GM13976 (cell line): ENCODE results near the gene NSMF.

Experiments
- DNase-seq: peaks from one replicate; pipeline ENCODE4 v3.0.0; 2012; ENCODE audit warnings: low spot score
- CTCF ChIP-seq: IDR thresholded peaks from 2 replicates; pipeline ENCODE4 v1.5.1; 2012; ENCODE audit warnings: borderline replicate concordance, mild to moderate bottlenecking; ENCODE audit not compliant: insufficient read depth; ENCODE audit errors: extremely low read depth, missing control alignments, control extremely low read depth
- in situ Hi-C: fragments of 300-500 bp; cut with MboI; formaldehyde crosslinking; loops from one replicate; pipeline ENCODE4 v1.12.0; 2022; ENCODE audit warnings: low sequenced_read_pairs, mixed read lengths, inconsistent platforms; ENCODE audit not compliant: unreplicated experiment

Gene NSMF

GRCh38 chr9:137479892-137480685, 21.0 kb upstream of the NSMF start:
- in situ Hi-C loops = no loop called here

GRCh38 chr9:137478962-137479861, 20.1 kb upstream of the NSMF start:
- no peak for TF ChIP-seq CTCF
- DNase-seq = no peak
- in situ Hi-C loops = no loop called here

More at GRCh38 chr9:137479892-137480685, 21.0 kb upstream of the NSMF start:
- no peak for DNase-seq
- TF ChIP-seq CTCF = no peak

- no peak for TF ChIP-seq CTCF
- no peak for DNase-seq
- in situ Hi-C loops = no loop called here
Observed at GRCh38 chr9:137478613-137478961, 19.5 kb upstream of the NSMF start.

DNA sequence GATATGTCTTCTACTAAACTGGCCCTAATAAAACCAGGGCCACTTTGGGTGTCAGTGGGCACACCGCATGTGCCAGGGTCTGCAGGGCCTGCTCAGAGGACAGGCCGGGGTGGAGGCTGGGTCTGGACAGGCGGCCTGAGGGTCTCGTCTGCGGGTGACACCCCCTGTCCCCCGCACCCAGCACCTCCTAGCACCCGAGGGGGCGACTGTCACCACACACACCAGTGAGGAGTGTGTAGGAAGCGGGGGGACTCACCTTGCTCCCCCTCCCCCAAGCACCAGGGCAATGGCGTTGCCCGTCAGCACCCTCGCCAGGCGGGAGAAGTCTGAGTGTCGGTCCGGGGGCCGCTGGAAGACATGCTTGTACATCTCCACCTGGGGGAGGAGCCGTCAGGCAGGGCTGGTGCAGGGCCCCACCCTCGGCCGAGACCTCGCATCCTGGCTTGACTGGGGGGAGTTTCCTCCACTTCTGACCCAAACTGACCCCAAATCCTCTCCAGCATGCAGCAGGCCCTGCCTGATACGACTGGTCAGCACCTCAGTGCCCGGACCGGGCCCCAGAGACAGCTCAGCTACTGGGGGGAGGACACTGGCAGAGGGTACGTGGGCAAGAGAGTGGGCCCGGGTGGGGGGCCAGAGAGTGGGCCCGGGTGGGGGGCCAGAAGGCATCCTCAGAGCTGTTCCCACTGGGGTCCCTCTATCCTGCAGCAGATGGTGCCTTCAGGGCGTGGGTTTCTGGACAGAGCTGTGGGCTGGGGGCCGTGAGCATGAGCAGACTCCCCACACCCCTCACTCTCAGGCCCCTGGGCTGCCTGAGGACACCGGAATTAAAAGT, 18.9 kb upstream of the NSMF start:
- in situ Hi-C loops = no loop called here
- no peak for TF ChIP-seq CTCF

DNA sequence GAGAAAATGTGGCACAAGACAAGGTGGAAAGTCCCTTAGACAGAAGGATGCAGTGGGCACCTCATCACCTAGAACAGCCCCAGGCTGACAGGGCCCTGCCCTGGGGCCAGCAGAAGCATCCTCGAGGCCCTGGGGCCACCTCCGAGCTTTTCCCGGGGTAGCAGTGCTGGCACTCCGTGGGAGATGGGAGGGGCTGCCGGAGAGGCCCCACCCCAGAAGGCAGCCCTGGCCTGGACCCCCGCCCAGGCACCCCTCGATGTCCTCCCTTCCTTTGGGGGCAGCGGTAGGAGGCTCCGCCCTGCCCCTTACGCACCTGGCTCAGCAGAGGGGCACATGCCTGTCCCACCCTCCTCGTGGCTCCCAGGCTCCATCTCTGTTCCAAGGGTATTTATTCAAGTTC, 17.7 kb upstream of the NSMF start:
- DNase-seq = no peak
- TF ChIP-seq CTCF = no peak
- in situ Hi-C loops = no loop called here

More for the DNA sequence above, 18.9 kb upstream of the NSMF start:
- DNase-seq = no peak

GRCh38 chr9:137475666-137476065, 16.5 kb upstream of the NSMF start:
- in situ Hi-C loops = no loop called here
- DNase-seq = no peak
- no peak for TF ChIP-seq CTCF
